K562 (cell line): ENCODE measurements around the gene EFHB. TPM values are rescaled to one million over a fixed set of nuclear protein-coding genes. Genes with fewer than 3 reads are reported as not detected.
A peak's percentile ranks its signal among the peaks of the same experiment; 100 is the strongest.

Experiments
- ATF7 ChIP-seq: fragments of 450-650 bp; IDR thresholded peaks from 2 replicates; pipeline ENCODE4 v1.7.1; 2014; ENCODE audit warnings: mild to moderate bottlenecking, moderate library complexity
- CBX5 ChIP-seq: IDR thresholded peaks from 2 replicates; pipeline ENCODE4 v1.6.1; 2014; ENCODE audit warnings: low read depth, borderline replicate concordance
- CREB5 ChIP-seq: fragments of 250-450 bp; sonication (Bioruptor Pico); IDR thresholded peaks from 2 replicates; pipeline ENCODE4 v1.5.0; 2020; ENCODE audit warnings: mild to moderate bottlenecking
- DACH1 ChIP-seq: fragments of 450-650 bp; IDR thresholded peaks from 2 replicates; pipeline ENCODE4 v1.6.1; 2018; ENCODE audit not compliant: partially characterized antibody
- DDX20 ChIP-seq: fragments of 450-650 bp; IDR thresholded peaks from 2 replicates; pipeline ENCODE4 v1.6.1; 2016; ENCODE audit warnings: missing genetic modification characterization, low read depth, mild to moderate bottlenecking, missing compliant biosample characterization, moderate library complexity
- EHMT2 ChIP-seq: fragments of 450-650 bp; IDR thresholded peaks from 2 replicates; pipeline ENCODE4 v1.6.1; 2018; ENCODE audit warnings: antibody characterized with exemption
- ESRRB ChIP-seq: fragments of 250-450 bp; sonication (Bioruptor Pico); IDR thresholded peaks from 2 replicates; pipeline ENCODE4 v1.5.0; 2020; ENCODE audit warnings: mild to moderate bottlenecking, moderate library complexity, borderline replicate concordance
- GATAD2B ChIP-seq: fragments of 450-650 bp; IDR thresholded peaks from 2 replicates; pipeline ENCODE4 v1.6.1; 2017; ENCODE audit warnings: mild to moderate bottlenecking, borderline replicate concordance
- HMG20B ChIP-seq: fragments of 250-450 bp; sonication (Bioruptor Pico); IDR thresholded peaks from 2 replicates; pipeline ENCODE4 v1.5.0; 2021; ENCODE audit warnings: mild to moderate bottlenecking
- HNRNPLL ChIP-seq: fragments of 200-400 bp; formaldehyde crosslinking; IDR thresholded peaks from 2 replicates; pipeline ENCODE4 v1.6.1; 2017; ENCODE audit warnings: low read length, low read depth, mild to moderate bottlenecking; ENCODE audit not compliant: poor library complexity, severe bottlenecking
- LARP7 ChIP-seq: fragments of 450-650 bp; IDR thresholded peaks from 2 replicates; pipeline ENCODE4 v1.6.1; 2016
- LCOR ChIP-seq: sonication (generic); formaldehyde crosslinking; IDR thresholded peaks from 2 replicates; pipeline ENCODE4 v1.8.0; 2022; ENCODE audit warnings: mild to moderate bottlenecking, missing genetic modification reagents
- NFXL1 ChIP-seq: fragments of 450-650 bp; formaldehyde crosslinking; IDR thresholded peaks from 2 replicates; pipeline ENCODE4 v1.4.0; 2021; ENCODE audit warnings: mild to moderate bottlenecking
- RHOXF2B ChIP-seq: fragments of 250-450 bp; sonication (Bioruptor Pico); conservative IDR thresholded peaks from 2 replicates; pipeline ENCODE4 v1.5.1; 2021
- SAFB ChIP-seq: fragments of 200-400 bp; formaldehyde crosslinking; IDR thresholded peaks from 2 replicates; pipeline ENCODE4 v1.6.1; 2017; ENCODE audit warnings: low read depth, low read length, borderline replicate concordance
- ZBTB1 ChIP-seq: sonication (generic); formaldehyde crosslinking; IDR thresholded peaks from 2 replicates; pipeline ENCODE4 v1.8.1; 2023; ENCODE audit warnings: missing genetic modification reagents, low read depth, mild to moderate bottlenecking, borderline replicate concordance
- ZC3H11A ChIP-seq: IDR thresholded peaks from 2 replicates; pipeline ENCODE4 v1.6.1; 2012; ENCODE audit warnings: low read depth, low read length, improper control_type of control experiment
- ZNF184 ChIP-seq: sonication (generic); formaldehyde crosslinking; IDR thresholded peaks from 2 replicates; pipeline ENCODE4 v1.5.0; 2020; ENCODE audit warnings: missing genetic modification reagents
- ZNF436 ChIP-seq: fragments of 250-450, 450-650 bp; sonication (Bioruptor Pico); formaldehyde crosslinking; IDR thresholded peaks from 2 replicates; pipeline ENCODE4 v1.7.0; 2020; ENCODE audit warnings: mild to moderate bottlenecking
- ZNF444 ChIP-seq: fragments of 250-450 bp; sonication (Bioruptor Pico); IDR thresholded peaks from 2 replicates; pipeline ENCODE4 v1.4.0; 2020; ENCODE audit warnings: mild to moderate bottlenecking, moderate library complexity
- ZSCAN32 ChIP-seq: fragments of 450-650 bp; formaldehyde crosslinking; IDR thresholded peaks from 2 replicates; pipeline ENCODE4 v1.4.0; 2020; ENCODE audit warnings: mild to moderate bottlenecking, moderate library complexity
- polyA plus RNA-seq, 8 experiments: library from polyadenylated mRNA; depleted of rRNA in 4 of 8; stranded (reverse) in 5 of 8; unstranded in 3 of 8; fragments of >200 nt; fragmentation: Nextera tagmentation in 2 of 8; fragmentation: Illumina TruSeq in 1 of 8; extraction: Ambion mirVana in 2 of 8; extraction: Trizol in 1 of 8; gene quantifications; 2 replicates each; pipeline versions ENCODE4 v1.2.1 to v1.2.3, GENCODE V29; 2011 to 2014; ENCODE audit warnings: inconsistent platforms in 1 of 8, missing spikeins in 1 of 8
- total RNA-seq, 7 experiments: library from RNA; depleted of rRNA in 6 of 7; stranded (reverse); fragments of >200 nt in 6 of 7; fragmentation: Illumina TruSeq in 2 of 7; extraction: Trizol in 2 of 7; gene quantifications; 2 replicates each; pipeline versions ENCODE4 v1.2.1 to v1.2.3, GENCODE V29; 2011 to 2021; ENCODE audit warnings: low replicate concordance in 1 of 7
- TF ChIP-seq, protein P1 (sequence below): fragments of 250-450 bp; sonication (Bioruptor Pico); IDR thresholded peaks from 2 replicates; pipeline ENCODE4 v1.5.0; 2020; ENCODE audit warnings: mild to moderate bottlenecking, borderline replicate concordance
- TF ChIP-seq, protein P2 (sequence below), 2 experiments: fragments of 450-650 bp in 1 of 2; sonication (generic) in 1 of 2; formaldehyde crosslinking in 1 of 2; IDR thresholded peaks in 1 of 2; conservative IDR thresholded peaks in 1 of 2; 2 replicates each; pipeline versions ENCODE4 v1.6.1 to v1.8.1; 2016 to 2023; ENCODE audit warnings: mild to moderate bottlenecking in 2 of 2, moderate library complexity in 2 of 2, inconsistent platforms in 1 of 2, missing genetic modification reagents in 1 of 2
- TF ChIP-seq, protein P3 (sequence below): fragments of 250-450 bp; sonication (Bioruptor Pico); IDR thresholded peaks from 2 replicates; pipeline ENCODE4 v1.6.1; 2021; ENCODE audit warnings: mild to moderate bottlenecking

EFHB gene
- total and polyA plus RNA-seq, 9 of the 15 experiments (the other 6 are each of a cell fraction or from before 2014, with no cell fraction given): 1.5 to 4.0 (median 1.8) TPM

GRCh38 chr3:19945969-19946831 is 12.2 kb upstream of the EFHB start (continued):
- TF ChIP-seq, protein P1, sequence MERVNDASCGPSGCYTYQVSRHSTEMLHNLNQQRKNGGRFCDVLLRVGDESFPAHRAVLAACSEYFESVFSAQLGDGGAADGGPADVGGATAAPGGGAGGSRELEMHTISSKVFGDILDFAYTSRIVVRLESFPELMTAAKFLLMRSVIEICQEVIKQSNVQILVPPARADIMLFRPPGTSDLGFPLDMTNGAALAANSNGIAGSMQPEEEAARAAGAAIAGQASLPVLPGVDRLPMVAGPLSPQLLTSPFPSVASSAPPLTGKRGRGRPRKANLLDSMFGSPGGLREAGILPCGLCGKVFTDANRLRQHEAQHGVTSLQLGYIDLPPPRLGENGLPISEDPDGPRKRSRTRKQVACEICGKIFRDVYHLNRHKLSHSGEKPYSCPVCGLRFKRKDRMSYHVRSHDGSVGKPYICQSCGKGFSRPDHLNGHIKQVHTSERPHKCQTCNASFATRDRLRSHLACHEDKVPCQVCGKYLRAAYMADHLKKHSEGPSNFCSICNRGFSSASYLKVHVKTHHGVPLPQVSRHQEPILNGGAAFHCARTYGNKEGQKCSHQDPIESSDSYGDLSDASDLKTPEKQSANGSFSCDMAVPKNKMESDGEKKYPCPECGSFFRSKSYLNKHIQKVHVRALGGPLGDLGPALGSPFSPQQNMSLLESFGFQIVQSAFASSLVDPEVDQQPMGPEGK (CRISPR knock-in tag): peak; percentile 72; the same call in 1 of the 2 replicates
- TF ChIP-seq ATF7 (no peak), HNRNPLL (no peak), HMG20B (CRISPR knock-in tag) (no peak), NFXL1 (CRISPR knock-in tag) (0 out of 2 replicates have a peak, but pooled peaks have one; percentile 19), GATAD2B (0 out of 2 replicates have a peak, but pooled peaks have one; percentile 51), DDX20 (tag) (no peak), ZC3H11A (no peak), CREB5 (CRISPR knock-in tag) (no peak), ZNF184 (CRISPR knock-in tag) (no peak), ZNF444 (CRISPR knock-in tag) (no peak), DACH1 (no peak), ESRRB (no peak), ZNF436 (CRISPR knock-in tag) (no peak), RHOXF2B (CRISPR knock-in tag) (no peak), ZSCAN32 (CRISPR knock-in tag) (peak; percentile 44; the same call in 1 of the 2 replicates), LARP7 (no peak), SAFB (no peak), EHMT2 (0 out of 2 replicates have a peak, but pooled peaks have one; percentile 31), LCOR (CRISPR knock-in tag) (no peak), ZBTB1 (CRISPR knock-in tag) (no peak), CBX5 (no peak)
- TF ChIP-seq, protein P2, sequence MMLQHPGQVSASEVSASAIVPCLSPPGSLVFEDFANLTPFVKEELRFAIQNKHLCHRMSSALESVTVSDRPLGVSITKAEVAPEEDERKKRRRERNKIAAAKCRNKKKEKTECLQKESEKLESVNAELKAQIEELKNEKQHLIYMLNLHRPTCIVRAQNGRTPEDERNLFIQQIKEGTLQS (IDR thresholded peaks at IDR 0.05): 0 out of 2 replicates have a peak, but pooled peaks have one; percentile 20
- TF ChIP-seq, protein P2 (CRISPR knock-in tag; conservative IDR thresholded peaks at IDR 0.05): no peak; the same call in 1 of the 2 replicates
- TF ChIP-seq, protein P3, sequence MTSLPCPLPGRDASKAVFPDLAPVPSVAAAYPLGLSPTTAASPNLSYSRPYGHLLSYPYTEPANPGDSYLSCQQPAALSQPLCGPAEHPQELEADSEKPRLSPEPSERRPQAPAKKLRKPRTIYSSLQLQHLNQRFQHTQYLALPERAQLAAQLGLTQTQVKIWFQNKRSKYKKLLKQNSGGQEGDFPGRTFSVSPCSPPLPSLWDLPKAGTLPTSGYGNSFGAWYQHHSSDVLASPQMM: no peak
